HS-27A (cell line): Measurements from ENCODE around the gene WDFY1.

Source experiments
- DNase-seq: peaks from one replicate; pipeline ENCODE4 v3.0.0-alpha.2; 2012; ENCODE audit warnings: low read depth, missing footprints

WDFY1 gene

DNA sequence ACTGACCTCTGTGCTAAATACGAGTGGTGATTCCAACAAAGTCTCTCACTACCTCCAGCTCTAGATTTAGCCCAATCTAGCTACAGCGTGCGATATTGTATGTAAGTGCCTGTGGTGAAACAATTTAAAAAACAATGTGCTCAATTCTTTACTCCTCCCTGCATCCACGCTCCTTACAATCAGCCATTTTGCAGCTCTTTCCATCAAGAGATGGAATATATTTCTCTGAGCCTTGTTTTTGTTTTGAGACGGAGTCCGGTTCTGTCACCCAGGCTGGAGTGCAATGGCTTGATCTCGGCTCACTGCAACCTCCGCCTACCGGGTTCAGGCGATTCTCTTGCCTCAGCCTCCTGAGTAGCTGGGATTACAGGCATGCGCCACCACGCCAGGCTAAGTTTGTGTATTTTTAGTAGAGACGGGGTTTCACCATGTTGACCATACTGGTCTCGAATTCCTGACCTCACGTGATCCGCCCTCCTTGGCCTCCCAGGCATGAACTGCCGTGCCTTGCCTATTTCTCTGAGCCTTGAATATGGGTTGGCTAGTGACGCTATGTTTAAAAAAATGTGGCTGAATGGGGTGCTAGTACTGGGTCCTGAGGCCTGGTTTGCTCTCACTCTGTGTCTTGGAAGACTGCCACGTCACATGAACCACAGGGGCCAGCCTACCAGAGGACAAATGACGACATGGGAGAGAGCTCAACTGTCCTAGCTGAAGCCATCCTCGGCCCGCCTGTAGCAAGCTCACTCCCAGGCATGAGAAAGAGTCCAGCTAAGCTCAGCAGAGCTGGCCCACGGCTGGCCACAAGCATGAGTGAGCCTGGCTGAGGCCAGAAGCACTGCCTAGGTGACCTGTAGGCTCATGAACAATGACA lies 14.8 kb downstream of the WDFY1 start:
- no peak for DNase-seq

DNA sequence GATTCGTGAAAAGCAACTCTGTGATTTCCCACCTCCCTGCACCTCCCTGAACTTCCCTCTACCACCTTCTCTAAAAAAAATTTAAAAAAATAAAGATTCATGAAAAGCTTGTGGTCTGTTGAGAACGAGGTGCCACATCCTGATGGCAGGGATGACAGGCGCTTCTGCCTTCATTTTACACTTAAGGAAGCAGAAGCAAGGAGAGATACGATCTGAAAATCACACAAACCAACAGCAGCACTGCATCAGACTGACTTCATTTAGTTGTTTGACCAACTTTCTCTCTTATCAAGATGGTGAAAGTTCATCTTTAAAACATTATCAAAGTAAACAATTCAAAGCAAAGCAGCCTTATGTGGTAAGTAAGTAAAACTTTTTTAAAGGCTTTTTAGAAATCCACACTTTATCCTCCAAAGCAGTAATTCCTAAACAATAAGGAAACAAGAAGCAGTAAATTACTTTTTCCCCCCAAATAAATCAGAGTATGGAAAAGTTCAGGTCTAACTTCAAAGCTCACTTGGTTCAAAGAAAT lies 15.5 kb downstream of the WDFY1 start:
- no peak for DNase-seq

DNA sequence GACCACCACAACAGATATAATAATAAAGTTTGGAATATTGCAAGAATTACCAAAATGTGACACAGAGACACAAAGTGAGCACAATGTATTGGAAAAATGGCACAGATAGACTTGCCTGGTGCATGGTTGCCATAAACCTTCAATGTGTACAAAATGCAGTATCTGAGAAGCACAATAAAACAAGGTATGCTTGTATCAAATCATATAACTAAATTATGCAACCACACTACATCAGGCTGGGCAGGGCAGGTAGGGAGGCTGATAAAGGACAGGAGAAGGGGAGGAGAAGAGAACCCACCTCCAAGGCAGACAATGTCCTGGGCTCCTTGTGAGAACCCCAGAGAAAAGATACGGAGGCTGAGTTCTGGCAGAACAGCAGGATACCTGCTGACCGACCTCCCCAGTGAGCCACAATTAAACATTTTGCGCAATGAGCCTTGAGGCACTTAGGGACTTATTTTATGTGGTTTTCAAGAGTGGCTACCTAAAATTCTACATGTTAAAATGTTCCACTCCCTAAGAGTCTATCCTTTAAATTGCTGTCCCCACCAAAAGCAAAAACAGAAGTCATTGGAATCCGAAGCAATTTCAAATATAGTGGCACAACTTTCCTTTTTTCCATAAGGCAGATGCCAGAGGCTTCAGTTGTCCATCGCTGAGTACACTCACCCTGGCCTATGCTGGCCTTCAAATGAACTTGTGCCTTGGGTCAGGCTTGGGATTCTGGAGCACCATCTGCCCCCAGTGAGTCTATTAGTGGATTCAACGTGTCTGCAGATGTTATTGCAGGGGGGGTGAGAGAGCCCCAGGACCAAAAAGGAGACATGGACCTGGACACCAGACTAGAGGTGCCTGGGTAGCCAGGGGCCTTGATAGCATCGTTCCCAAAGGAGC lies 16.8 kb downstream of the WDFY1 start:
- DNase-seq = no peak

- no peak for DNase-seq
Observed at GRCh38 chr2:223925106-223925505, 20.0 kb downstream of the WDFY1 start.

- DNase-seq = no peak
Observed at GRCh38 chr2:223923976-223924375, 21.2 kb downstream of the WDFY1 start.

- DNase-seq = no peak
Observed at GRCh38 chr2:223922308-223922707, 22.8 kb downstream of the WDFY1 start.

DNA sequence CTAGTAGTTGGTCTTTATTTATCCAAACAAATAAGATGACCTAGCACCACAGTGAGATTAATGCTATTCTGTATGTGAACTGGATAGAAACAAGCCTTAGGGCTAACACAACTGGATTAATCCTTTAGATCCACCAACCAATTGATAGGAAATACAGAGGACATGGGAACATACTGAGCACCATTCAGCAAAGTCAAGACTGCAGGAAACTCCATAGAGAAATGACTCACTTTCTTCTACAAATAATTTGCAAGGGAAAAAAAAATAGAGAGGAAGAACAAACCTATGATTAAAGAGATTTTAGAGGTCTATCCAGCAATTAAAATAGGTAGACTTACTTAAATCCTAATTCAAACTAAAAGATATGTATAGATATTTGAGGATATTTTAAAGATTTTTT lies 23.9 kb downstream of the WDFY1 start:
- no peak for DNase-seq

DNA sequence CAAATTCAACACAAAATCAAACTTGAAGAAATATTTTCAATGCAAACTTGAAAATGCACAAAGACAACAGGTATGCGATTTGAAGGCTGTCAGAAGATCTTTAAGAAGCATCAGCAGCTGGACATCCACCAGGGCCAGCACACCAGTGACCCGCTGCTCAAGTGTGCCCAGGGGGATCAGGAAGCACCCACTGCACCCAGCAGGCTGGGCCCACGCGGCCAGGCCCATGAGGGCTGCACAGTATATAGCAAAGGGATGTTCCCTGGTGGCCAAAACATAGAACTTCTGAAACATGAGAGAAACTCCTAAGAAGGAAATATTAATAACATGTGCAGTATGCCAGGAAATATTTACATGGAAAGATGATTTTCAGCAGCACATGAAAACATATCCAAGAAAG lies 25.0 kb downstream of the WDFY1 start:
- no peak for DNase-seq

DNA sequence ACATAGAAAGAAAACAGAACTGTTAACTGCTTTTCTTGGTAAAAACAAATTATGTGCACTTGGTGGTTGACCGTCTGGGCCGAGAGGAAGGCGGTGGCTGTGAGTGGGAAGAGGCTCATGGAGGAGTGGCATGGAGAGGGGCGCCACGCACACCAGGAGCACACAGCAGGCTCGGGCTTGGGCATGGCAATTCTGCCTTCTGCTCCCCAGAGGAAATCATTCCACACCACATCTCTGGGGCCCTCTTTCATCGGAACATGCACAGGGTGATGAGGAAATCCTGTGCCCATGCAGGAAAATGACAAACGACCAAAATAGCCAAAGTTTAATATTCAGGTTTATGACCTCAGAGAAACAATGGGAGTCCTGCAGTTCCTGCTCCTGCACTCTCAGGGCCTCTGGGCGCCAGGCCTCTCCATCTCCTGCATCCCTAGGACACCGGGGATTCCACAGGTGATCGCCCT lies 26.4 kb downstream of the WDFY1 start:
- no peak for DNase-seq

GRCh38 chr2:223916181-223916920 lies 28.8 kb downstream of the WDFY1 start:
- DNase-seq = no peak

DNA sequence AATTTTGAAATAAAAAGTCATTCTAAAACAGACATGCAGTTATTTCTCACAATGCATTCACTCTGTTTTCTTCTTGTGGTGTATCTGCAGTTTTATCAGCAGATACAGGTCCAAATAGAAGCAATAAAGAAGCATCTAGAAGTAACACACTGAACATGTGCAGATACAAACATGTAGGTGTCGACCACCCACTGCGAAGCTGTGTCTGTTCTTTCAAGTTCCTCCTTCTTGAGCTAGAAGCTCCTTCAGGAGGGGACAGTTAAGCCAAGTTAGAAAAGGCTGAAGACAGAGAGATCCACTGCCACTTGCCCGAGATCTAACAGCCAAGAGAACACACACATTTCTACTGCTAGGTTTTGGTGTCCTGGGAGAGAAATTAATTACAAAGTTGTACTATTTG lies 30.1 kb downstream of the WDFY1 start:
- DNase-seq = no peak

GRCh38 chr2:223914324-223914723 lies 30.8 kb downstream of the WDFY1 start:
- DNase-seq = no peak

DNA sequence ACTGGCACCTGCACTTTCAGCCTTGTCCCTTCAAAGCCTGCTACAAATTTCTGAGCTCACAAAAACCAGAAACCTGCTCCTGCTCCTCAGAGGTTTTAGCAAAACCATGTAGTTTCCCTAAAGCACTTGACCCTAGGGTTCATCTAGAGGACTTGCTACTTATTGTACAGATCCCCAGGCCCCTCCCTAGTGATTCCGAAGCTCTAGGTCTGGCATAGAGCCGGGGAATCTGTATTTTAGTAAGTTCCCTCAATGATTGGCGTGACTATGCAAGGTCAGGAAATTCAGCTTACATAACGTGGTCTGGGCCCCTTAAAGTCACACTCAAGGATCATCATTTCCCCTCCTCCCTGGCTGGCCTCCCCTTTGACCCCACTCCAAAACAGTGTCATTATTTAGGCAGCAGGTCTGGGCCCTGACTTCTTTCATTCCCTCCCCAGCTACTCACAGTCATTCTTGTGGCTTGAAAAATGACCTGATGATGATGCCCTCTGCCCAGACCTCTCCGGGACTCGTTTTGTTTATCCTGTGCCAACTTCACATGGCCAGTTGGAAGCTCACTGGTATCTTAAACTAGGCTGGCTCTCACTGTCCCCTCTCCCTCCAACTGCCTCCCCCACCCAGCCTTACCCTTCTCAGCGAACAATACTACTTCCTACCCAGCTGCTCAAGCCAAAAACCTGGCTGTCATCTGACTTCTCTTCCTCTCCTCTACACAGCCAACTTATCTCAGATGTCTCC lies 36.0 kb downstream of the WDFY1 start:
- DNase-seq = no peak

DNA sequence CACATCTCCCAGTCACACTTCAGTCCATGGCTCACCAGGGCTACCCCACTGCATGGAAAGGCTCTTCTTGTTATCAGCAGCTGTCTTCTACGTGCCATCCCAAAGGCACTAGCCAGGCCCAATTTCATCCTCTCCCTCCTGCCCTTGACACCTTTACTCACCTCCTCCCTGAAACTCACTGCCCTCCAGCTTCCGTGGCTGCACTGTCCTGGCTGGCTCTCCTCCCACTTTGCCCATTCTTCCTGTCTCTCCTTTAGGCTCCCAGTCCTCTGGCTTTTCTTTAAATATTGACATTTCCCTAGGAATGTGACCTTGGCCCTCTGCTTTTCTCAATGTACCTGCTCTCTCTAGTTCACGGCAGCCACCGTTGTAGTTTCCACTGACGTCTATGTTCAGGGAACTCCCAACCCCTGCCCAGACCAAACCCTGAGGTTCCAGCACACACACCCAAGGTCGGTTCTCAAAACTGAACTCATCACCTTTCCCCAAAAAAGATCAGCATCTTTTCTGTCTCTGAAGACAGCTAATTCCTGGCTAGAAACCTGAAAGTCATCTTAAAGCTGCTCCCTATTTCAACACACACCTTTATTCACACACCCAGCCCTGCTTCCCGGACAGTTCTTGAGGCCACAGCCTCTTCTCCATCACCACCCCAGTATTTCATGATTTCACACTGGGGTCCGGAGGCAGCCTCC lies 36.7 kb downstream of the WDFY1 start:
- DNase-seq = no peak

DNA sequence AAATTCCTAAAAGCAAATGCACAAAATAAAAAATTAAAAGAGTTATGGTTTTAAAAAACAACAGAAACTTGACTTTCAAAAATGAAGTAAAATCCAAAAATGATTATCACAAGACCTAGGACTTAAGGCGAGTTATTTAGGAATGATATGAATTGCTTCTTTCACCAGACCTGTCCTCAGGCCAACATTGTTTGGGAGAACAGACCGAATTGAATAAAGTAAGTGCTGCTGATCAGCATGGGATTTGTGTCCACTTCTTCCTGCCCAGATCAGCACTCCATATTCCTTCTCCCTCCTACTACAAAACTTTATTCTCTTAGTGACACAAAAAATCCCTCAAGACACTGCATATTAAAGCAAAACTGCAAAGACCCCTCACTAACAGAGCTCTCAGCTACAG lies 39.1 kb downstream of the WDFY1 start:
- DNase-seq = no peak

DNA sequence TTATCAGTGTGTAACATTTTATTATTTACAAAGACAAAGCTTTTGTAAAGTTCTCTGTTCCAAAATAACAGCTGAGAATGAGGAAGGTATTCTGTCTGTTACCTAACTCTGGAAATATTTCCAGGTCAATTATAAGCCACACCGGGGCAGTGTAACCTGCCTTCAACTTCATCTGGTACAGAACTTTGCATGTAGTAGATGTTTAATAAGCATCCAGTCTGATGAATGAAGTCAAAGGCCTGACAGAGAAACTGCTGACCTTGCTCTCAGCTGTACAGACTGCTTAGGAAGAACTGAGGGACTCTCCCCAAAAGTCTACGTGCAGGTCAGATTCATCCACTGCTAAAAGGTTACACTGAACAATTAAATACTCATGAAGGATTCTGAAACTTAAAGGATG lies 43.3 kb downstream of the WDFY1 start:
- DNase-seq = no peak

DNA sequence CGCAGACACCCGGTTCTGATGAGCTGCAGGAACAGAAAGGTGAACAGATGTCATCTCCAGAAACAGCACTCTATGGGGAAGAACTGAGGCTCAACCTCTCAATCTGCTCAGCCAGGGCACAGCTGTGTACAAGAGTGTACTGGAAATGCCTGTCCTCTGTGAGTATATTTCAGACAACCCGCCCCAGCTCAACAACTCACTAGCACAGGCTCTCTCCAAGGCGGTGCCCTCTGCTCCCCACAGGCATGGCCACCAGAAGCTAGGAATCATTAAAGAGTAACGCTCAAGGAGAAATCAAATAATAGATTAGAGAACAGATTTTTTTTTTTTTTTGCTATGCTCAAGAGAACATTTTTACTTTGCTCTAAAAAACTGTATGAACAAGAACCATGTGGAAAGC lies 43.8 kb downstream of the WDFY1 start:
- no peak for DNase-seq

- DNase-seq = no peak
Observed at GRCh38 chr2:223900531-223900930, 44.6 kb downstream of the WDFY1 start.

DNA sequence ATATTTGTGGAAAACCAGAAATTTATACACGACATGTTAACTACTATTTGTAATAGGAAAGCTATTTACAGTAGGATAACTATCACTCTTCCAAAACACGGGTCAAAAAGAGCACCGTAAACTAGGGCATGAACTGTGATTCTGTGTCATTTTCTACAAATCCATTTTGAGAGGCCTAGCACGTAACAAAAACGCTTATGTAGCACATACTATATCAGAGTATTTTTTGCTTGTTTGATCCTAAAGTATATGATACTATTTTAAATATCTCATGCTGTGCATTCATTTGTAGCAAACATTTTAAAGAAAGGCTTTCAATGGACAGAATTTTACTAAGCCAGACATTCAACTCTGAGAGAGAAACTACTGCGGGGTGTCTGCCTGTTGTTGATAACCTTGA lies 45.1 kb downstream of the WDFY1 start:
- DNase-seq = no peak

DNA sequence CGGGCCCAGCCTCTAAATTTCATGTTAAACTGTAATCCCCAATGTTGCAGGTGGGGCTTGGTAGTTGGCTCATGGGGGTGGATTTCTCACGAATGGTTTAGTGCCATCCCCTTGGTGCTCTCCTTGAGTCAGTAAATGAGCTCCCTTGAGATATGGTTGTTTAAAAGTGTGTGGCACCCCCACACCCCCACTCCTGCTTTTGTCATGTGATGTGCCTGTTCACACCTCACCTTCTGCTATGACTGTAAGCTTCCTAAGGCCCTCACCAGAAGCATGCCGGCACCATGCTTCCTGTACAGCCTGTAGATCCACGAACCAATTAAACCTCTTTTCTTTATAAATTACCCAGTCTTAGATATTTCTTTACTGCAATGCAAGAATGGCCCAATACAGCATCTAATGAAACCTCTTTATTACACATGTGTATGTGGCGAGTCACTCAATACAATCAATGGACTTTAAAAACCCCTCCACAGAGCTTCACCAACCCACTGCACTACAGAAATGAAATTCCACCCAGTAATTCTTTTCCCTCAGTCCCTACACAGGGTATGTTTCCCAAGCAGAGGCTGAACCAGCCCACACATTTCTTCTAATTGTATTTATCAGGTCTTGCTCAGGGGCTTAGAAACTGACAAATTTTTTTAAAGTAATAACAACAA lies 47.3 kb downstream of the WDFY1 start:
- no peak for DNase-seq
